HFF-Myc (cell line): ENCODE measurements around the gene KIAA0408.

ENCODE experiments used
- DNase-seq: peaks from one replicate; pipeline ENCODE4 v3.0.0-alpha.2; 2011; ENCODE audit warnings: low read depth; ENCODE audit errors: extremely low read depth
- H3K4me3 ChIP-seq: replicated peaks from 2 replicates; pipeline ENCODE4 v1.5.1; 2011; ENCODE audit warnings: low read depth, mild to moderate bottlenecking, control low read depth, low read length
- CTCF ChIP-seq: IDR thresholded peaks from 2 replicates; pipeline ENCODE4 v1.5.1; 2012; ENCODE audit warnings: mild to moderate bottlenecking, low read depth, low read length, control low read depth; ENCODE audit errors: missing control alignments

Gene KIAA0408

GRCh38 chr6:127475823-127476176 lies 16.6 kb upstream of the KIAA0408 start:
- TF ChIP-seq CTCF, result no peak

GRCh38 chr6:127475135-127475822 lies 16.1 kb upstream of the KIAA0408 start:
- no peak for TF ChIP-seq CTCF
- H3K4me3 ChIP-seq, result no peak overlapping the region
- no peak for DNase-seq

More at GRCh38 chr6:127475823-127476176, 16.6 kb upstream of the KIAA0408 start:
- no peak overlapping the region for H3K4me3 ChIP-seq
- DNase-seq, result no peak

- no peak for DNase-seq
- no peak for TF ChIP-seq CTCF
- no peak overlapping the region for H3K4me3 ChIP-seq
Observed at GRCh38 chr6:127471379-127472255, 12.4 kb upstream of the KIAA0408 start.

GRCh38 chr6:127468936-127469335 lies 9.7 kb upstream of the KIAA0408 start:
- no peak for TF ChIP-seq CTCF
- H3K4me3 ChIP-seq, result no peak overlapping the region
- DNase-seq, result no peak

GRCh38 chr6:127466416-127466815 lies 7.2 kb upstream of the KIAA0408 start:
- no peak overlapping the region for H3K4me3 ChIP-seq
- no peak for TF ChIP-seq CTCF
- DNase-seq, result no peak

- no peak overlapping the region for H3K4me3 ChIP-seq
- DNase-seq, result peak; percentile 56
- peak; percentile 95 for TF ChIP-seq CTCF
Observed at GRCh38 chr6:127464881-127465459, 5.8 kb upstream of the KIAA0408 start.
